GM19372 (cell line): ENCODE results near the gene AKR7A3.
"Not testable (repeated sequence)": the region's sequence is repeated elsewhere in the genome, so short reads cannot be mapped to it uniquely, and the experiment has no call there.

Experiments
- ATAC-seq: cut with Tn5 transposase; IDR thresholded peaks from one replicate; pipeline ENCODE4 v1.9.1; 2021; ENCODE audit warnings: mild to moderate bottlenecking, low read depth, moderate library complexity; ENCODE audit not compliant: unreplicated experiment

Gene AKR7A3

GRCh38 chr1:19300211-19300610 lies 11.6 kb upstream of the AKR7A3 start:
- no peak for ATAC-seq

- no peak for ATAC-seq
These were observed 6.1 kb upstream of the AKR7A3 start for GRCh38 chr1:19294638-19295037.

DNA sequence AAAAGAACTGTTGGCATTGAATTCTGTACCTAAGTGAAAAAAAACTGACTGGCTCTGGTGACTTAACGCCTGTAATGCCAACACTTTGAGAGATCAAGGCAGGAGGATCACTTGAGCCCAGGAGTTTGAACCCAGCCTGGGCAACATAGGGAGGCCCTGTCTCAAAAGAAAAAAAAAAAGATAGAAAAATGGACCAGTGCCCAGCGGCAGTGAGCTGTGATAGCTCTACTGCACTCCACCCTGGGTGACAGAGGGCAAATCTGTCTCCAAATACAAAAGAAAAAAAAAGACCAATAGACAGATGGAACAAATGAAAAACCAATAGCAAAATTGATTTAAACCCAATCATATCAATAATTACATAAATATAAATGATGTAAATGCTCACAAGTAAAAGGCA lies 674 bp upstream of the AKR7A3 start:
- ATAC-seq: no peak

DNA sequence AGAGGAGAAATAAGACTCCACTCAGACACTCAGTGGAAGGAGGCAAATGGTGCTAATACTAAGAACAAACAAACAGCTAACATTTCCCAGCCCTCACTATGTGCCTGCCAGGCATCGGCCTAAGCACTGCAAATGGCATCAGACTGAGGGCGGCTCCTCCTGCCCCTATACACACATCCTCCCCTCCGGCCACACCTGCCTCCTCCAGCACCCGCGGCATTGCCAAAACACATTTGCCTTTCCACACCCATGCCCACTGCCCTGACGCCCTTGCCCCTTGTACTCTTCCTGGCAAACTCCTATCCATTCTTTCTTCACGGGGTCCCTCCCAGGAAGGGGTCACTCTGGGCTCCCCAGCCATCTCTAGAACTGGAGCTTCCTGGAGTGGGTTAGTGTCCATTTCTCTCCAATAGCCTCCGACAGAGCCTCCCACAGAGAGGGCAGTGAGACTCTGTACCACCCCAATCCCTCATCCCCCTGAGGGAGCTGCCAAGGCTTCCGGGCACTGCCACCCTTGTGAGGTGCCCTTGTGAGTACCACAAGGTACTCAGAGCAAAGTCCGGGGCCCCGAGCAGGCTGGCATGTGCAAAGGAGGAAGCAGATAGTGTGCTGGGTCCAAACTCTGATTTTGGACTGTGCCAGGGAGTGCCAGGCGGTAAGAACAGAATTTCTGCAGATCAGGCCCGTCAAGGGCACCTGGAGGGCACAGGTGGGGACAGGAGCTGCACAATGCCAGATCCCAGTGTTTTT lies 959 bp downstream of the AKR7A3 start:
- ATAC-seq: no peak

GRCh38 chr1:19285807-19286206 lies 2.8 kb downstream of the AKR7A3 start:
- ATAC-seq: not testable (repeated sequence)

- not testable (repeated sequence) for ATAC-seq
These were observed 3.2 kb downstream of the AKR7A3 start for GRCh38 chr1:19285366-19285765.

DNA sequence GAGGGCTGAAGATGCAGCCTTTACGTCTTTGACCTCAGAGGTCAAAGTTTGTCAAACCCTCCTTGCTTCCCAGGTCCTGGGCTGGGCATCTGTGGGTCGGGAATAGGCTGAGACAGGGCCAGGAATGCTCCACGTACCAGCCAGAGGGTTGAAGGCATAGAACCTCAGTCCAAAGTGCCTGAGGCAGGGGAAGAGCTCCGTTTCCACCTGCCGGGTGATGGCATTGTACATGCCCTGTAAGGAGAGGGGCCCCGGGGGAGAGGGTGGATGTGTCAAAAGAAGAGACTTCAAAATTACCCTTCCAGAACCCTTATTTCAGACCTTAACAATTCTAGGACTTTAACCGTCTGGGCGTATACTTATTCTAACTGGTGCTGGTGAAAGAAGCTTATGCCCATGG lies 3.7 kb downstream of the AKR7A3 start:
- no peak for ATAC-seq

DNA sequence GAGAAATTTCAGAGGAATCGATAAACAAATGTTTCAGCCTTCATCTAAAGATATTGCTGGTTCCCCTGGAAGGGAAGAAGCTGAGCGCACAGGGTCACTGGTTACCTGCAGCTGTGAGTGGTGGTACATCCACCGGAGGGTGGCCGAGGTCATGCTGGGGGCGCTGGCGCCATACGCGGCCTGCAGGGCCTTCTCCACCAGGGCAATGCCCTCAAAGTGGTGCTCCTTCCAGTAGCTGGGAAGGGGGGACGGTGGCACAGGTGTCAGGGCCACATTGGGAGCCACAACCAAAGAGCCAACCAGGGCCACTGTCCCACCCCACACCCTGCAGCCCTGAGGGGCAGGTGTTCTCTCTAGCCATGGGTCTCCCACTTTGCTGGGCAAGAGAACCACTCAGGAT lies 4.7 kb downstream of the AKR7A3 start:
- ATAC-seq: no peak

- no peak for ATAC-seq
These were observed 13.9 kb downstream of the AKR7A3 start for GRCh38 chr1:19274636-19275035.

- not testable (repeated sequence) for ATAC-seq
These were observed 14.6 kb downstream of the AKR7A3 start for GRCh38 chr1:19273844-19274531.

DNA sequence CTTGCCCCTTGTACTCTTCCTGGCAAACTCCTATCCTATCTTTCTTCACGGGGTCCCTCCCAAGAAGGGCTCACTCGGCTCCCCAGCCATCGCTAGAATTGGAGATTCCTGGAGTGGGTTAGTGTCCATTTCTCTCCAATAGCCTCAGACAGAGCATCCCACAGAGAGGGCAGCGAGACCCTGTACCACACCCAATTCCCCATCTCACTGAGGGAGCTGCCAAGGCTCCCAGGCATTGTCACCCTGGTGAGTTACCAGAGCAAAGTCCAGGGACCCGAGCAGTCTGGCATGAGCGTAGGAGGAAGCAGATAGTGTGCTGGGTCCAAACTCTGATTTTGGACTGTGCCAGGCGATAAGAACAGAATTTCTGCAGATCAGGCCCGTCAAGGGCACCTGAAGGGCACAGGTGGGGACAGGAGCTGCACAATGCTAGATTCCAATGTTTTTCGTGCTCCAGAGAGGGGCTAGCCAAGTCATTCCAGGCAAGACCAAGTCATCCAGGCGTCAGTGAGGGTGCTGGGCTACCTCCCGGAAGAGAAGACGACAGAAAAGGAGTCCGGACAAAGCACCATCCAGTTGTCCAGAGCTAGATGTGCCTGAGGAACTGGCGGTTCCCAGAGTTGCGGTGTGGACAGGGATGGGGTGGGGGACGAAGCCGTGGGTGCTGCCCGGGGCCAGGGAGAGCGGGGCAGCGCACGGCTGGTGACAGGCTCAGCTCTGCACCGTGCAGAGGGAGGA lies 15.3 kb downstream of the AKR7A3 start:
- ATAC-seq: no peak

DNA sequence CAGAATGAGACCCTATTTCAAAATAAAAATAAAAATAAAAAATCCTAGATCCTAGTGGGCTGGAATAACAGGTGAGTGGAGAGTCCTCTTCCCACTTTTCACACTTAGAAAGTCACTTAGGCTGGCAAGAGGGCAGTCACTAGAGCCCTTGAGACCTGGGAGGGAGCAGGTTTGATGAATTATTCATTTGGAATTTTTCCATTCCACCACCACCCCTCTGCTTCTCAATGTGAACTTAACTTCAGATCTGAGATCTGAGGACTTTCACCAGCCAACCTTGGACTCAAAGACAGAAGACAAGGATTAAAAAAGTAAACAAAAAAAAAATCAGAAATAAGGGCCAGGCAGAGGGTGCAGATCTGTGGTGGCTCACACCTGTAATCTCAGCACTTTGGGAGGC lies 16.5 kb downstream of the AKR7A3 start:
- ATAC-seq: no peak

DNA sequence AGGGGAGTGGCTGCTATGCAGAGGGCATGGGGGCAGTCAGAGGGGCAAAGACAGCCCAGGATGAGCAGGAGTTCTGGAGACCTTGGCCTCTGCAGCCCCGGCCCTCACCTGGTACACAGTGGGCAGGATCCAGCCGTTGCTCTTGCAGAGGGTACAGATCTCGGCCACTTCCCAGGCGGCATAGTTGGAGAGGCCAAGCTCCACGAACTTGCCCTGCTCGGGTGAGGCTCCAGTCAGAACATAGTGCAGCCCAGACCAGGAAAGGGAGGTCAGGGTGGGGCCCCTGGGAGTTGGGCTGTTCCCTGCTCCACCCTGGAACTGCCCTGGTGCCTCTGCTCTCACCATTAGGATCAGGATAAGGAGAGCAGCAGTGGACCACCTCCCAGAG lies 18.2 kb downstream of the AKR7A3 start:
- not testable (repeated sequence) for ATAC-seq

- not testable (repeated sequence) for ATAC-seq
These were observed 18.9 kb downstream of the AKR7A3 start for GRCh38 chr1:19269427-19270342.

- ATAC-seq: no peak
These were observed 20.1 kb downstream of the AKR7A3 start for GRCh38 chr1:19268445-19268844.

DNA sequence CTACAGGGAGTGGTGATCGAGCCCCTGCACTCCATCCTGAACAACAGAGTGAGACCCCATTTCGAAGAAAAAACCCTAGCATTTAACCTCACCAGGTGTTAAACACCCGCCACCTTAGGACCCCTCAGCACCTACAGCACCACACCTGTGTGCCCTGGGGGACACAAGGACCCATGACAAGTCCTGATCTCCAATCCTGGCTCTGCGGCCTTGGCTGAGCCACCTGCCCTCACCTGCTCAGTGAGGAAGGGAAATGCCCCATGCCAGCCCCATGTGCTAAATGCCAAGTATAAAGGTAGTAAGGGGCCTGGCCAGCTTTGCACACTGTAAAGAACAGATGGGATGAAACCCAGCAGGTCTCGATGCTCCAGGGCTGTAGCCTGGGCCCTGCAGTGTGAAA lies 25.8 kb downstream of the AKR7A3 start:
- ATAC-seq: no peak

GRCh38 chr1:19262047-19262446 lies 26.5 kb downstream of the AKR7A3 start:
- ATAC-seq: no peak

DNA sequence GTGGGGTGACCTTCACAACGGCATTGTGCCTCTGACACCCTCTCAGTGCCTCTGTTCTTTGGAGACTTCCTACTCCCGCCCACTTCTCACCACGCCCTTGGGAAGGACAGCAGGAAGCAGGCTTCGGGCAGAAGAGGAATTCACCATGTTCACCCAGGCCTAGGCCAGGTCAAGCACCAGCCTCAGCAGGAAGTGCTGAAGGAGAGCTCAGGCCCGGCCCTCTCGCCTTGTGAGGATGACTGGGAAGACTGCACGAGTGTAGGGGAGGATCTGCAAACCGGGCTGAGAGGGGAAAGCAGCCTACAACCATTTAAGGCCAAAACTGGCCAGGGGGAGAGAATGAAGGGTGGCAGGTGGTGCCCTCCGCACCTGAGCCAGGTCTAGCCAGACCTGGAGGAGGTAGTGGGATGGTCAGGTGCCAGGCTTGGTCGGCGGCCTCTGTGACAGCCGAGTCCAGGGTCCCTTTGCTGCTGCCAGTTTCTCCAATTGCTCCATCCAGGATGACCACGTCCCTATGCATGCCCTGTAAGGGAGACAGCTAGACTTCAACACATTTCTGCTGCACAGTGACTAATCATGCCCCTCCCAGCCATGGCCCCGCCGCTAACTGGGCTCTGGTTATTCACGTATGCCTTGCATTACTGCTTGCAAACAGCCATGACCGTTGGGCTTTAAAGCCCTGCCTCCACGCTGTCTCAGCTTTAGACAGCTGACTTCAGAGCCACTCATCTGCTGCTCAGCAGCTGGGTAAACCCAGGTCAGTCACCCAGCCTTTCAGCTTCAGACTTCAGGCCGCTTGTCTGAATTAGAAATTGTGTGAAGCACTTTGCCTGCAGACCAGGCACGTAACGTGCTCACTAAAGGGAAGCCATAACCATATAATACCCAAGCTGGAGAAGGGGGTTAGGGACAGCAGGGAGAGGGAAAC lies 28.1 kb downstream of the AKR7A3 start:
- no peak for ATAC-seq

DNA sequence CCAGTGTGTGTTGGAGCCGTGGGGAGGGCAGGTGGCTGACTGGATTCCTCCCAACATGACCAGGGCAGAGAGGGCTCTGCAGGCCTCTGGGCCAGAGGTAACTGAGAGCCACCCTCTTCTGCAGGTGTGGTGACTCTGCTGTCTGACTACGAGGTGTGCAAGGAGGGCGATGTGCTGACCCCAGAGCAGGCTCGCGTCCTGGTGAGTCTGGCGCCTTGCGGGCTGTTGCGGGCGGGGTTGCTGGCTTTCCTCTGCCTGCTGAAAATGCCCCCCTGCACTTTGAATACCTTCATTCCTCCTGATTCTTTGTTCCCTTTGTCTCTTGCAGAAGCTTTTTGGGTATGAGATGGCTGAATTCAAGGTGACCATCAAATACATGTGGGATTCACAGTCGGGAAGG lies 30.2 kb downstream of the AKR7A3 start:
- ATAC-seq: no peak
